B cell (primary cell): ENCODE results near the gene IFT88. TPM values are rescaled to one million over a fixed set of nuclear protein-coding genes. Genes with fewer than 3 reads are reported as not detected.

Experiments used
- ATAC-seq: fragments of 200-7000 bp; cut with Tn5 transposase; one replicate; pipeline ENCODE4 v1.10.0; 2021; ENCODE audit warnings: low read depth, mild to moderate bottlenecking, moderate number of reproducible peaks, moderate library complexity
- CTCF ChIA-PET: fragments of 350-600 bp; sonication (Branson Sonifier 250); formaldehyde crosslinking; loops from one replicate; lab custom pipeline; 2021; ENCODE audit warnings: antibody characterized with exemption, inconsistent platforms; lab: Charles Lee
- POLR2A ChIA-PET: fragments of 350-600 bp; sonication (Branson Sonifier 250); formaldehyde crosslinking; loops from one replicate; lab custom pipeline; 2021; ENCODE audit warnings: antibody characterized with exemption; lab: Charles Lee
- DNase-seq: peaks from one replicate; pipeline ENCODE4 v3.0.0; 2013
- H2AFZ ChIP-seq: 2 replicates; pipeline ENCODE4 v1.6.1; 2012; ENCODE audit warnings: mild to moderate bottlenecking, low read depth, low read length; ENCODE audit not compliant: insufficient read depth, poor library complexity, severe bottlenecking
- H3K27ac ChIP-seq, 2 donors: 1 replicate in 1 of 2; 2 replicates in 1 of 2; pipeline ENCODE4 v1.5.1; 2012 to 2013; ENCODE audit warnings: low read length in 2 of 2, mild to moderate bottlenecking in 2 of 2, moderate library complexity in 1 of 2
- H3K27me3 ChIP-seq, 4 experiments: fragments of 200-600 bp in 1 of 4; sonication (generic) in 1 of 4; replicated peaks in 1 of 4; 1 replicate in 2 of 4; 2 replicates in 2 of 4; pipeline versions ENCODE4 v1.6.1 to v1.7.0; 2013 to 2016; ENCODE audit warnings: low read length in 3 of 4, mild to moderate bottlenecking in 2 of 4, mixed read lengths in 1 of 4, moderate library complexity in 1 of 4; ENCODE audit not compliant: insufficient read depth in 4 of 4, control insufficient read depth in 3 of 4; ENCODE audit errors: control extremely low read depth in 1 of 4
- H3K36me3 ChIP-seq, 2 experiments: replicated peaks in 1 of 2; 1 replicate in 1 of 2; 2 replicates in 1 of 2; pipeline versions ENCODE4 v1.6.1 to v1.7.1; 2013; ENCODE audit warnings: low read length in 1 of 2; ENCODE audit not compliant: insufficient read depth in 2 of 2, control insufficient read depth in 1 of 2; ENCODE audit errors: control extremely low read depth in 1 of 2, extremely low read depth in 1 of 2
- H3K4me1 ChIP-seq, 2 donors: fragments of 200-600 bp in 1 of 2; sonication (generic) in 1 of 2; 1 replicate in 1 of 2; 2 replicates in 1 of 2; pipeline versions ENCODE4 v1.5.1 to v1.6.1; 2013 to 2017; ENCODE audit warnings: low read length in 2 of 2; ENCODE audit not compliant: control insufficient read depth in 2 of 2, insufficient read depth in 2 of 2
- H3K4me2 ChIP-seq: replicated peaks from 2 replicates; pipeline ENCODE3; 2012; ENCODE audit warnings: mild to moderate bottlenecking, low read depth, low read length; ENCODE audit not compliant: poor library complexity, severe bottlenecking
- H3K4me3 ChIP-seq, 5 experiments: fragments of 200-600 bp in 1 of 5; sonication (generic) in 1 of 5; 1 replicate in 3 of 5; 2 replicates in 2 of 5; pipeline versions ENCODE4 v1.5.1 to v1.7.0; 2011 to 2016; ENCODE audit warnings: low read length in 4 of 5, mild to moderate bottlenecking in 4 of 5, low read depth in 2 of 5, control low read depth in 1 of 5, moderate library complexity in 1 of 5; ENCODE audit not compliant: insufficient read depth in 1 of 5; ENCODE audit errors: control extremely low read depth in 1 of 5, extremely low read depth in 1 of 5
- H3K79me2 ChIP-seq: fragments of 200-600 bp; sonication (generic); one replicate; pipeline ENCODE4 v1.6.0; 2016; ENCODE audit warnings: low read length; ENCODE audit not compliant: control insufficient read depth, insufficient read depth
- H3K9ac ChIP-seq: fragments of 200-600 bp; sonication (generic); 2 replicates; pipeline ENCODE4 v1.6.1; 2017; ENCODE audit warnings: mild to moderate bottlenecking, low read length, moderate library complexity
- H3K9me3 ChIP-seq, 3 donors: one replicate each; pipeline versions ENCODE4 v1.6.1 to v1.7.1; 2013; ENCODE audit warnings: low read length in 2 of 3; ENCODE audit not compliant: control insufficient read depth in 2 of 3, insufficient read depth in 1 of 3; ENCODE audit errors: control extremely low read depth in 1 of 3
- H4K20me1 ChIP-seq: 2 replicates; pipeline ENCODE4 v1.6.0; 2012; ENCODE audit warnings: mild to moderate bottlenecking, low read length; ENCODE audit not compliant: insufficient read depth, control insufficient read depth, poor library complexity, severe bottlenecking
- H3K27ac Mint-ChIP-seq: one replicate; pipeline ENCODE4 v1.8.0; 2021; ENCODE audit warnings: mixed read lengths
- H3K27me3 Mint-ChIP-seq: one replicate; pipeline ENCODE4 v1.8.0; 2021; ENCODE audit warnings: mixed read lengths
- H3K4me1 Mint-ChIP-seq: one replicate; pipeline ENCODE4 v1.8.0; 2021; ENCODE audit warnings: mixed read lengths
- H3K4me3 Mint-ChIP-seq: one replicate; pipeline ENCODE4 v1.8.0; 2021; ENCODE audit warnings: mixed read lengths
- H3K9me3 Mint-ChIP-seq: one replicate; pipeline ENCODE4 v1.8.0; 2022; ENCODE audit warnings: mixed read lengths; ENCODE audit not compliant: insufficient read depth
- CTCF ChIP-seq: fragments of 200-600 bp; IDR thresholded peaks from one replicate; pipeline ENCODE4 v1.8.0; 2022; ENCODE audit warnings: antibody characterized with exemption, mild to moderate bottlenecking
- EZH2 ChIP-seq: IDR thresholded peaks from 2 replicates; pipeline ENCODE4 v1.6.1; 2012; ENCODE audit warnings: borderline replicate concordance, low read depth, mild to moderate bottlenecking, moderate library complexity, low read length; ENCODE audit not compliant: insufficient read depth, poor library complexity, severe bottlenecking
- WGBS: methylation state at CpG from one replicate; pipeline ENCODE4 v1.1.5; 2013; ENCODE audit warnings: missing lambda C conversion rate; ENCODE audit not compliant: insufficient coverage; 5-methylcytosine and 5-hydroxymethylcytosine counted together
- intact Hi-C: fragments of 100-400 bp; cut with micrococcal nuclease; formaldehyde crosslinking; loops from one replicate; pipeline ENCODE4 v1.10.0; 2022
- polyA plus RNA-seq: library from polyadenylated mRNA; depleted of rRNA; stranded (reverse); fragments of >200 nt; gene quantifications from 2 replicates; pipeline ENCODE4 v1.2.3, GENCODE V29; 2012
- total RNA-seq, 2 donors: library from RNA; stranded (reverse); fragments of 120-200 nt in 1 of 2; gene quantifications; 1 replicate in 1 of 2; 2 replicates in 1 of 2; pipeline versions ENCODE4 v1.2.3 to v1.2.4, GENCODE V29; 2013 to 2022

The IFT88 gene
- total and polyA plus RNA-seq, 2 donors (not counting 1 experiment from before 2014, with no cell fraction given), result 8.0 to 23.3 TPM

- CTCF ChIA-PET, result no interaction called here
- no CpG with 5 or more reads among the region's 1 CpG for WGBS
- DNase-seq (no peak), ATAC-seq (no peak)
- Histone ChIP-seq H3K4me1 (no peaks in the 10 kb centered on the region), H3K36me3 (peaks cover 0 to 8% of the 10 kb centered on the region in 2 experiments), H3K9ac (no peak overlapping the region), H3K9me3 (no peaks in the 10 kb centered on the region), H3K4me3 (no peak overlapping the region), H3K27ac (no peak overlapping the region), H3K4me2 (no peak overlapping the region), H3K79me2 (no peaks in the 10 kb centered on the region), H2AFZ (no peak overlapping the region), H4K20me1 (no peaks in the 10 kb centered on the region), H3K27me3 (no peaks in the 10 kb centered on the region)
- intact Hi-C loops, result no loop called here
- Mint-ChIP-seq H3K4me3 (no peak overlapping the region), H3K9me3 (no peaks in the 10 kb centered on the region), H3K27ac (no peak overlapping the region), H3K4me1 (no peaks in the 10 kb centered on the region), H3K27me3 (no peaks in the 10 kb centered on the region)
- POLR2A ChIA-PET, result no interaction called here
- no peak for TF ChIP-seq EZH2
- TF ChIP-seq CTCF, result no peak
Measured at GRCh38 chr13:20654156-20654555, 87.2 kb downstream of the IFT88 start.

GRCh38 chr13:20658451-20659040 is 91.6 kb downstream of the IFT88 start:
- intact Hi-C loops, result no loop called here
- H3K27ac ChIP-seq, result no peak overlapping the region

More at GRCh38 chr13:20658451-20659040, 91.6 kb downstream of the IFT88 start:
- no peaks in the 10 kb centered on the region for H3K27me3 Mint-ChIP-seq
- no peaks in the 10 kb centered on the region for H3K27me3 ChIP-seq
- CTCF ChIA-PET, result no interaction called here
- H3K36me3 ChIP-seq, result peaks cover 0 to 12% of the 10 kb centered on the region in 2 experiments
- H4K20me1 ChIP-seq, result no peaks in the 10 kb centered on the region
- H3K4me3 Mint-ChIP-seq, result no peak overlapping the region
- H3K27ac Mint-ChIP-seq, result no peak overlapping the region
- DNase-seq (no peak), ATAC-seq (no peak)
- H3K4me1 ChIP-seq, result no peaks in the 10 kb centered on the region
- no peaks in the 10 kb centered on the region for H3K9me3 ChIP-seq
- no peak overlapping the region for H3K9ac ChIP-seq
- no CpG with 5 or more reads among the region's 5 CpGs for WGBS
- H3K4me2 ChIP-seq, result no peak overlapping the region
- TF ChIP-seq CTCF, result no peak
- POLR2A ChIA-PET, result no interaction called here
- H3K79me2 ChIP-seq, result no peaks in the 10 kb centered on the region
- no peak overlapping the region for H2AFZ ChIP-seq
- no peaks in the 10 kb centered on the region for H3K9me3 Mint-ChIP-seq
- no peak overlapping the region for H3K4me3 ChIP-seq
- no peaks in the 10 kb centered on the region for H3K4me1 Mint-ChIP-seq
